Thyroid gland (tissue), 4 donors: Measurements from ENCODE around the gene KLHL41. TPM values are rescaled to one million over a fixed set of nuclear protein-coding genes. Genes with fewer than 3 reads are reported as not detected.
"Not testable (repeated sequence)": the region's sequence is repeated elsewhere in the genome, so short reads cannot be mapped to it uniquely, and the experiment has no call there.

ENCODE experiments used
- DNase-seq, 2 donors: peaks; one replicate each; pipeline ENCODE4 v3.0.0-alpha.2; 2019
- H3K27ac ChIP-seq, 3 donors: fragments of 200-600 bp; sonication (generic); 1 replicate in 2 of 3; 2 replicates in 1 of 3; pipeline ENCODE4 v1.5.1; 2016 to 2019; ENCODE audit warnings: mild to moderate bottlenecking in 1 of 3, moderate library complexity in 1 of 3
- H3K27me3 ChIP-seq: fragments of 200-600 bp; sonication (generic); one replicate; pipeline ENCODE4 v1.5.1; 2019
- H3K36me3 ChIP-seq, 2 donors: fragments of 200-600 bp; sonication (generic); one replicate each; pipeline ENCODE4 v1.5.1; 2016 to 2019
- H3K4me1 ChIP-seq, 2 donors: fragments of 200-600 bp; sonication (generic); one replicate each; pipeline ENCODE4 v1.5.1; 2017 to 2019
- H3K4me3 ChIP-seq, 3 donors: fragments of 200-600 bp; sonication (generic); replicated peaks in 1 of 3; 1 replicate in 2 of 3; 2 replicates in 1 of 3; pipeline ENCODE4 v1.5.1; 2016; ENCODE audit warnings: mild to moderate bottlenecking in 1 of 3
- H3K9me3 ChIP-seq: fragments of 200-600 bp; sonication (generic); one replicate; pipeline ENCODE4 v1.5.1; 2017
- CTCF ChIP-seq, 6 experiments: fragments of 200-600 bp in 3 of 6; fragments of 450-650 bp in 3 of 6; sonication (generic) in 3 of 6; IDR thresholded peaks; one replicate each; pipeline ENCODE4 v1.5.1; 2016 to 2019; ENCODE audit warnings: antibody characterized with exemption in 6 of 6, mild to moderate bottlenecking in 2 of 6, inconsistent platforms in 1 of 6, moderate library complexity in 1 of 6
- POLR2A ChIP-seq, 2 donors: fragments of 450-650 bp; IDR thresholded peaks; one replicate each; pipeline ENCODE4 v1.6.1; 2017; ENCODE audit warnings: antibody characterized with exemption in 2 of 2, mild to moderate bottlenecking in 2 of 2, moderate library complexity in 1 of 2
- WGBS, 2 donors: methylation state at CpG; one replicate each; pipeline ENCODE4 v1.1.5; 2017; 5-methylcytosine and 5-hydroxymethylcytosine counted together
- intact Hi-C: fragments of 100-400 bp; cut with DNase I; formaldehyde crosslinking; loops from one replicate; pipeline ENCODE4 v1.15.1; 2023
- total RNA-seq, 4 donors: library from RNA; depleted of rRNA; stranded (reverse); fragments of >200 nt; gene quantifications; one replicate each; pipeline ENCODE4 v1.2.3, GENCODE V29; 2016

Gene KLHL41
- total RNA-seq, 4 donors from 2014 or later, result 1.9 to 4.9 (median 2.7) TPM

DNA sequence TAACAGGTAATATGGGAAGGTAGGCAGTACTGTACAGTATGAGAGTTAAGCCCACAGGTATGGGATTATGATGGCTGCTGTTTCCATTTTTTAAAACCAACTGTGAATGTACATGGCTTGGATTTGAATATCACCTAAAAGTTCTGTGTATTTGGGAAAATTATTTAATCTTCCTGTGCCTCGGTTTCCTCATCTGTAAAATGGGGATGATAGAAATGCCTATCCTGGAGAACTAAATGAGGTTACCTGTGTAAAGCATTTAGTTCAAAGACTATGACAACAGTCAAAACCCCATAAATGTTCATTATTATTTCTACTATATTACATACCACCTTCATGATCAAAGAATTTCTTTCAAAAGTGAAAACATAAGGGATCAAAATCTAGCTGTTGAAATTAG lies 3.6 kb downstream of the KLHL41 start:
- DNase-seq, result no peak
- H3K27ac ChIP-seq, result no peak overlapping the region
- no peaks in the 10 kb centered on the region for H3K9me3 ChIP-seq
- H3K4me1 ChIP-seq, result peaks cover 12 to 13% of the 10 kb centered on the region in 2 donors
- no peaks in the 10 kb centered on the region for H3K27me3 ChIP-seq
- H3K4me3 ChIP-seq, result no peak overlapping the region
- no peaks in the 10 kb centered on the region for H3K36me3 ChIP-seq
- TF ChIP-seq POLR2A (IDR thresholded peaks at IDR 0.05), result no peak
- TF ChIP-seq CTCF (IDR thresholded peaks at IDR 0.05), result no peak
- 93 to 95% methylated on average over 1 of the region's 1 CpG for WGBS, 2 donors
- intact Hi-C loops, result no loop called here

GRCh38 chr2:169513926-169514325 lies 4.4 kb downstream of the KLHL41 start:
- Histone ChIP-seq H3K27me3 (no peaks in the 10 kb centered on the region), H3K4me3 (no peak overlapping the region), H3K9me3 (no peaks in the 10 kb centered on the region), H3K4me1 (peaks cover 12 to 13% of the 10 kb centered on the region in 2 donors), H3K36me3 (no peaks in the 10 kb centered on the region), H3K27ac (no peak overlapping the region)
- no peak for DNase-seq
- intact Hi-C loops, result no loop called here
- no peak for TF ChIP-seq POLR2A (IDR thresholded peaks at IDR 0.05)
- 76 to 83% methylated on average over 3 of the region's 3 CpGs for WGBS, 2 donors

GRCh38 chr2:169514758-169515157 lies 5.3 kb downstream of the KLHL41 start:
- 94 to 95% methylated on average over 7 of the region's 7 CpGs for WGBS, 2 donors
- H3K4me1 ChIP-seq, result peaks cover 12 to 13% of the 10 kb centered on the region in 2 donors
- DNase-seq, intact Hi-C loops, H3K9me3 ChIP-seq, H3K36me3 ChIP-seq, H3K27ac ChIP-seq, H3K27me3 ChIP-seq, H3K4me3 ChIP-seq: not testable (repeated sequence)

- H3K4me3 ChIP-seq, DNase-seq, H3K36me3 ChIP-seq, H3K9me3 ChIP-seq, H3K27ac ChIP-seq, intact Hi-C loops, H3K27me3 ChIP-seq: not testable (repeated sequence)
- peaks cover 12 to 13% of the 10 kb centered on the region in 2 donors for H3K4me1 ChIP-seq
- 94% methylated on average over 10 of the region's 10 CpGs for WGBS, 2 donors
Measured at GRCh38 chr2:169516488-169516995, 7.0 kb downstream of the KLHL41 start.

DNA sequence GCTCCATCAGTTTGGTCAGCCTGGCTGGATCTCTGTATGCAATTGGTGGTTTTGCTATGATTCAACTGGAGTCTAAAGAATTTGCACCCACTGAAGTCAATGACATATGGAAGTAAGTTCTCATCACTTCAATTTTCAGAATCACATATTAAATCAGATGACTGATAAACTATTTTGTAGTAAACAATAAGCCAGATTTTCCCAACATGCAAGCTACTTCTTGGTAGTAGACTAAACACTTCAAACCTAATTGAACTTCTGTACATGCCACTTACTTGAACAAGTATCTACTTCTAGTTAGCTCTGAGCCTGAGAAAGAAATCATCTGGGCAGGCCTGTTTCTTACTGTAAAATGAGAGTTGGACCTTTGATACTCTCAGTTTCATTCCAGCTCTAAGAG lies 11.4 kb downstream of the KLHL41 start:
- H3K9me3 ChIP-seq, result no peaks in the 10 kb centered on the region
- H3K27me3 ChIP-seq, result no peaks in the 10 kb centered on the region
- H3K4me1 ChIP-seq, result peaks cover 0 to 2% of the 10 kb centered on the region in 2 donors
- no peak overlapping the region for H3K27ac ChIP-seq
- no peak for DNase-seq
- H3K36me3 ChIP-seq, result no peaks in the 10 kb centered on the region
- intact Hi-C loops, result no loop called here
- no peak for TF ChIP-seq CTCF (IDR thresholded peaks at IDR 0.05)
- no peak for TF ChIP-seq POLR2A (IDR thresholded peaks at IDR 0.05)
- H3K4me3 ChIP-seq, result no peak overlapping the region

DNA sequence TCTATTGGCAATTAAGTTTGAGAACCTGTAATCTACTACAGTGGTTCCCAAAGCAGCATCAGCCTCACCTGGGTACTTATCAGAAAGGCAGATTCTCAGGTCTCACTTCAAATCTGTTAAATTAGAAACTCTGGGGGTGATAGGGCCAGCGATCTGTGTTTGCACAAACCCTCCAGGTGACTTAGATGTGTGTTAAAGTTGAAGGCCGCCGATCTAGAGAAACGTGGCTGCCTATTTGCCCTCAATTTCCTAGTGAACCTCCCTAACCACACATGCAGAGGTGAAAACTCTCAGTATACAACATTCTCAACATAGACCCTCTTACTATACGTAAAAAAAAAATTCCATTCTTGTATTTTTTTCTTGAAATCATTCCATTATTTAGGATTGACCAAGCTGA lies 14.2 kb downstream of the KLHL41 start:
- Histone ChIP-seq H3K27me3 (no peaks in the 10 kb centered on the region), H3K4me3 (no peak overlapping the region), H3K27ac (no peak overlapping the region), H3K4me1 (no peaks in the 10 kb centered on the region), H3K9me3 (no peaks in the 10 kb centered on the region), H3K36me3 (no peaks in the 10 kb centered on the region)
- DNase-seq, result no peak
- TF ChIP-seq POLR2A (IDR thresholded peaks at IDR 0.05), result no peak
- TF ChIP-seq CTCF (IDR thresholded peaks at IDR 0.05), result no peak
- intact Hi-C loops, result no loop called here
- WGBS, 2 donors, result 62 to 84% methylated on average over 5 of the region's 5 CpGs

- intact Hi-C loops, result no loop called here
Measured at GRCh38 chr2:169525434-169525833, 15.9 kb downstream of the KLHL41 start.

More at GRCh38 chr2:169525434-169525833, 15.9 kb downstream of the KLHL41 start:
- no peak overlapping the region for H3K4me3 ChIP-seq
- H3K27ac ChIP-seq, result no peak overlapping the region
- no peaks in the 10 kb centered on the region for H3K36me3 ChIP-seq
- no peaks in the 10 kb centered on the region for H3K27me3 ChIP-seq
- H3K9me3 ChIP-seq, result no peaks in the 10 kb centered on the region
- no peaks in the 10 kb centered on the region for H3K4me1 ChIP-seq
- TF ChIP-seq POLR2A (IDR thresholded peaks at IDR 0.05) (no peak), CTCF (IDR thresholded peaks at IDR 0.05) (no peak)
- WGBS, 2 donors, result 73 to 82% methylated on average over 2 of the region's 2 CpGs
- no peak for DNase-seq
